Keratinocyte (primary cell): ENCODE measurements around the gene SSH2. TPM values are rescaled to one million over a fixed set of nuclear protein-coding genes. Genes with fewer than 3 reads are reported as not detected.
"Not testable (repeated sequence)": the region's sequence is repeated elsewhere in the genome, so short reads cannot be mapped to it uniquely, and the experiment has no call there.

Experiments
- DNase-seq: peaks from one replicate; pipeline ENCODE4 v3.0.0-alpha.2; 2011; ENCODE audit warnings: low read depth, missing footprints, low spot score
- FAIRE-seq: peaks from 2 replicates; lab custom pipeline; 2011; peaks lifted over from hg19 to GRCh38; lab: Jason Lieb, UNC
- H2AFZ ChIP-seq: 2 replicates; pipeline ENCODE4 v1.6.0; 2012; ENCODE audit warnings: low read length, control low read depth, inconsistent platforms; ENCODE audit not compliant: control insufficient read depth
- H3K27ac ChIP-seq: 2 replicates; pipeline ENCODE4 v1.5.1; 2011; ENCODE audit warnings: low read length; ENCODE audit not compliant: control insufficient read depth, insufficient read depth
- H3K27me3 ChIP-seq: 3 replicates; pipeline ENCODE4 v1.6.0; 2011; ENCODE audit warnings: low read length; ENCODE audit not compliant: control insufficient read depth, insufficient read depth; ENCODE audit errors: extremely low read depth
- H3K36me3 ChIP-seq, 2 experiments: 2 replicates in 1 of 2; 3 replicates in 1 of 2; pipeline ENCODE4 v1.5.1; 2011; ENCODE audit warnings: low read length in 2 of 2, mild to moderate bottlenecking in 1 of 2; ENCODE audit not compliant: control insufficient read depth in 2 of 2, insufficient read depth in 2 of 2; ENCODE audit errors: extremely low read depth in 1 of 2
- H3K4me1 ChIP-seq: 3 replicates; pipeline ENCODE4 v1.5.1; 2011; ENCODE audit warnings: low read length; ENCODE audit not compliant: control insufficient read depth, insufficient read depth; ENCODE audit errors: extremely low read depth
- H3K4me2 ChIP-seq: 3 replicates; pipeline ENCODE4 v1.6.0; 2011; ENCODE audit warnings: low read depth, low read length; ENCODE audit not compliant: control insufficient read depth, insufficient read depth; ENCODE audit errors: extremely low read depth
- H3K4me3 ChIP-seq, 3 experiments: fragments of 200-600 bp in 1 of 3; sonication (generic) in 1 of 3; 2 replicates in 2 of 3; 3 replicates in 1 of 3; pipeline ENCODE4 v1.5.1; 2011 to 2016; ENCODE audit warnings: low read length in 3 of 3, mild to moderate bottlenecking in 3 of 3, control low read depth in 2 of 3, inconsistent platforms in 1 of 3, low read depth in 1 of 3, mixed read lengths in 1 of 3, mixed run types in 1 of 3, moderate library complexity in 1 of 3; ENCODE audit not compliant: control insufficient read depth in 2 of 3, insufficient read depth in 2 of 3; ENCODE audit errors: extremely low read depth in 1 of 3
- H3K79me2 ChIP-seq: 2 replicates; pipeline ENCODE4 v1.6.0; 2012; ENCODE audit warnings: low read length; ENCODE audit not compliant: control insufficient read depth, insufficient read depth
- H3K9ac ChIP-seq: 3 replicates; pipeline ENCODE4 v1.6.0; 2011; ENCODE audit warnings: low read length; ENCODE audit not compliant: control insufficient read depth, insufficient read depth; ENCODE audit errors: extremely low read depth
- H3K9me1 ChIP-seq: 3 replicates; pipeline ENCODE4 v1.6.0; 2011; ENCODE audit warnings: low read length; ENCODE audit not compliant: control insufficient read depth, insufficient read depth; ENCODE audit errors: extremely low read depth
- H3K9me3 ChIP-seq: 2 replicates; pipeline ENCODE4 v1.5.1; 2012; ENCODE audit warnings: low read depth, low read length; ENCODE audit not compliant: control insufficient read depth
- H4K20me1 ChIP-seq: 3 replicates; pipeline ENCODE4 v1.6.0; 2011; ENCODE audit warnings: low read length; ENCODE audit not compliant: control insufficient read depth, insufficient read depth; ENCODE audit errors: extremely low read depth
- CTCF ChIP-seq, 3 experiments: IDR thresholded peaks in 1 of 3; conservative IDR thresholded peaks in 1 of 3; optimal IDR thresholded peaks in 1 of 3; 2 replicates in 2 of 3; 3 replicates in 1 of 3; pipeline versions ENCODE3 to v1.5.1; 2011; ENCODE audit warnings: low read length in 3 of 3, mild to moderate bottlenecking in 3 of 3, moderate library complexity in 2 of 3, control low read depth in 1 of 3, inconsistent platforms in 1 of 3; ENCODE audit not compliant: insufficient read depth in 2 of 3; ENCODE audit errors: extremely low read depth in 1 of 3
- EZH2 ChIP-seq: IDR thresholded peaks from one replicate; pipeline ENCODE4 v1.6.1; 2012; ENCODE audit warnings: inconsistent platforms, mild to moderate bottlenecking, low read length, moderate library complexity
- dilution Hi-C: fragments of 300-500 bp; cut with MboI; formaldehyde crosslinking; loops from one replicate; pipeline ENCODE4 v1.7.0; 2020; ENCODE audit warnings: low sequenced_read_pairs; ENCODE audit not compliant: extremely low pct_ligation_motif_present
- polyA plus RNA-seq, 5 experiments: library from polyadenylated mRNA; depleted of rRNA in 3 of 5; stranded (reverse) in 3 of 5; stranded (forward) in 1 of 5; unstranded in 1 of 5; fragments of >200 nt; gene quantifications; 1 replicate in 1 of 5; 2 replicates in 3 of 5; 3 replicates in 1 of 5; pipeline versions ENCODE4 v1.2.1 to v1.2.3, GENCODE V29; 2011 to 2012; ENCODE audit warnings: missing spikeins in 2 of 5, low read depth in 1 of 5, low replicate concordance in 1 of 5

Gene SSH2
- polyA plus RNA-seq, 1 donor (not counting 4 experiments of a cell fraction or from before 2014, with no cell fraction given): 13.9 TPM

- H3K9me3 ChIP-seq, H4K20me1 ChIP-seq, H3K9me1 ChIP-seq, FAIRE-seq, H2AFZ ChIP-seq, DNase-seq, H3K9ac ChIP-seq, H3K4me3 ChIP-seq, H3K4me2 ChIP-seq, H3K36me3 ChIP-seq, dilution Hi-C loops, H3K27me3 ChIP-seq, H3K27ac ChIP-seq: not testable (repeated sequence)
- Histone ChIP-seq H3K79me2 (peaks cover 60% of the 10 kb centered on the region), H3K4me1 (peaks cover 12% of the 10 kb centered on the region)
These were observed 55.7 kb downstream of the SSH2 start for GRCh38 chr17:29874358-29874757.

GRCh38 chr17:29873476-29873875 is 56.6 kb downstream of the SSH2 start:
- H3K4me1 ChIP-seq: peaks cover 12% of the 10 kb centered on the region
- H3K36me3 ChIP-seq: no peaks in the 10 kb centered on the region
- dilution Hi-C loops: no loop called here
- H3K79me2 ChIP-seq: peaks cover 61% of the 10 kb centered on the region
- DNase-seq (no peak), FAIRE-seq (no peak)
- no peak overlapping the region for H3K27ac ChIP-seq
- TF ChIP-seq CTCF (optimal IDR thresholded peaks at IDR 0.05 in 1 of 3, IDR thresholded peaks at IDR 0.05 in 1 of 3, conservative IDR thresholded peaks at IDR 0.05 in 1 of 3; ENCODE audit: extremely low read depth in 1 of 3, insufficient read depth in 2 of 3, low read length in 3 of 3): no peak
- TF ChIP-seq EZH2: no peak
- H3K27me3 ChIP-seq: no peaks in the 10 kb centered on the region
- no peaks in the 10 kb centered on the region for H4K20me1 ChIP-seq
- H3K9ac ChIP-seq: no peak overlapping the region
- no peak overlapping the region for H3K4me3 ChIP-seq
- no peaks in the 10 kb centered on the region for H3K9me1 ChIP-seq
- H3K9me3 ChIP-seq: no peaks in the 10 kb centered on the region
- no peak overlapping the region for H2AFZ ChIP-seq
- H3K4me2 ChIP-seq: no peak overlapping the region

- Histone ChIP-seq H3K4me2 (no peak overlapping the region), H2AFZ (no peak overlapping the region), H3K4me1 (peaks cover 12% of the 10 kb centered on the region), H3K9ac (no peak overlapping the region), H3K27me3 (no peaks in the 10 kb centered on the region), H3K4me3 (no peak overlapping the region), H3K36me3 (no peaks in the 10 kb centered on the region), H3K9me1 (no peaks in the 10 kb centered on the region), H3K9me3 (no peaks in the 10 kb centered on the region), H3K79me2 (peaks cover 52% of the 10 kb centered on the region), H4K20me1 (no peaks in the 10 kb centered on the region), H3K27ac (no peak overlapping the region)
- FAIRE-seq (no peak), DNase-seq (no peak)
- no peak for TF ChIP-seq CTCF (optimal IDR thresholded peaks at IDR 0.05 in 1 of 3, IDR thresholded peaks at IDR 0.05 in 1 of 3, conservative IDR thresholded peaks at IDR 0.05 in 1 of 3; ENCODE audit: extremely low read depth in 1 of 3, insufficient read depth in 2 of 3, low read length in 3 of 3)
- TF ChIP-seq EZH2: no peak
- dilution Hi-C loops: no loop called here
These were observed 59.1 kb downstream of the SSH2 start for GRCh38 chr17:29870836-29871465.
